Measurements from ENCODE around the gene COPG2.

COPG2 gene

GRCh38 chr7:130483031-130483430, 185.5 kb downstream of the COPG2 start:
- Histone ChIP-seq H3K79me2 (ENCODE audit: insufficient read depth, low read length) (peaks cover 15% of the 10 kb centered on the region), H3K4me2 (ENCODE audit: low read depth, low read length, poor library complexity, severe bottlenecking) (no peak overlapping the region), H3K4me1 (ENCODE audit: insufficient read depth, low read length, poor library complexity, severe bottlenecking) (peaks cover 21% of the 10 kb centered on the region), H4K20me1 (ENCODE audit: insufficient read depth, low read length, poor library complexity, severe bottlenecking) (no peaks in the 10 kb centered on the region), H3K9me3 (ENCODE audit: insufficient read depth, low read depth, low read length) (no peaks in the 10 kb centered on the region; the same call in 1 of the 2 replicates), H3K27me3 (ENCODE audit: insufficient read depth, low read length, poor library complexity, severe bottlenecking) (no peaks in the 10 kb centered on the region), H2AFZ (ENCODE audit: low read length) (no peak overlapping the region), H3K36me3 (ENCODE audit: insufficient read depth, low read length) (no peaks in the 10 kb centered on the region), H3K9me2 (replicated peaks; ENCODE audit: low read depth, low read length) (no peaks in the 10 kb centered on the region), H3K4me3 (ENCODE audit: low read length, poor library complexity, severe bottlenecking) (no peak overlapping the region), H3F3A (ENCODE audit: low read depth) (no peaks in the 10 kb centered on the region), H3K9ac (ENCODE audit: low read depth, low read length, poor library complexity, severe bottlenecking) (no peak overlapping the region)
- no peak for TF ChIP-seq CTCF (conservative IDR thresholded peaks at IDR 0.05; ENCODE audit: low read length)
- TF ChIP-seq EZH2phosphoT487 (IDR thresholded peaks at IDR 0.05; ENCODE audit: borderline replicate concordance) = no peak

- Histone ChIP-seq H3K36me3 (ENCODE audit: insufficient read depth, low read length) (no peaks in the 10 kb centered on the region), H3K4me2 (ENCODE audit: low read depth, low read length, poor library complexity, severe bottlenecking) (no peak overlapping the region), H3K4me1 (ENCODE audit: insufficient read depth, low read length, poor library complexity, severe bottlenecking) (peaks cover 12% of the 10 kb centered on the region), H3K79me2 (ENCODE audit: insufficient read depth, low read length) (peaks cover 6% of the 10 kb centered on the region), H3K9me3 (ENCODE audit: insufficient read depth, low read depth, low read length) (no peaks in the 10 kb centered on the region; the same call in 1 of the 2 replicates), H3K4me3 (ENCODE audit: low read length, poor library complexity, severe bottlenecking) (no peak overlapping the region), H3K9ac (ENCODE audit: low read depth, low read length, poor library complexity, severe bottlenecking) (no peak overlapping the region), H3K9me2 (replicated peaks; ENCODE audit: low read depth, low read length) (no peaks in the 10 kb centered on the region), H3F3A (ENCODE audit: low read depth) (no peaks in the 10 kb centered on the region), H2AFZ (ENCODE audit: low read length) (peak overlapping the region; percentile 53), H4K20me1 (ENCODE audit: insufficient read depth, low read length, poor library complexity, severe bottlenecking) (no peaks in the 10 kb centered on the region), H3K27me3 (ENCODE audit: insufficient read depth, low read length, poor library complexity, severe bottlenecking) (no peaks in the 10 kb centered on the region)
- TF ChIP-seq CTCF (conservative IDR thresholded peaks at IDR 0.05; ENCODE audit: low read length) (no peak), EZH2phosphoT487 (IDR thresholded peaks at IDR 0.05; ENCODE audit: borderline replicate concordance) (no peak)
Observed at GRCh38 chr7:130481898-130482297, 186.7 kb downstream of the COPG2 start.

GRCh38 chr7:130479716-130480400, 188.7 kb downstream of the COPG2 start:
- Histone ChIP-seq H3K9me2 (replicated peaks; ENCODE audit: low read depth, low read length) (no peaks in the 10 kb centered on the region), H3F3A (ENCODE audit: low read depth) (no peaks in the 10 kb centered on the region), H3K79me2 (ENCODE audit: insufficient read depth, low read length) (no peaks in the 10 kb centered on the region), H3K4me2 (ENCODE audit: low read depth, low read length, poor library complexity, severe bottlenecking) (no peak overlapping the region), H3K36me3 (ENCODE audit: insufficient read depth, low read length) (no peaks in the 10 kb centered on the region), H3K9me3 (ENCODE audit: insufficient read depth, low read depth, low read length) (no peaks in the 10 kb centered on the region; the same call in 1 of the 2 replicates), H3K27me3 (ENCODE audit: insufficient read depth, low read length, poor library complexity, severe bottlenecking) (no peaks in the 10 kb centered on the region), H3K4me3 (ENCODE audit: low read length, poor library complexity, severe bottlenecking) (no peak overlapping the region), H2AFZ (ENCODE audit: low read length) (no peak overlapping the region), H3K4me1 (ENCODE audit: insufficient read depth, low read length, poor library complexity, severe bottlenecking) (peaks cover 12% of the 10 kb centered on the region), H4K20me1 (ENCODE audit: insufficient read depth, low read length, poor library complexity, severe bottlenecking) (no peaks in the 10 kb centered on the region), H3K9ac (ENCODE audit: low read depth, low read length, poor library complexity, severe bottlenecking) (no peak overlapping the region)
- no peak for TF ChIP-seq EZH2phosphoT487 (IDR thresholded peaks at IDR 0.05; ENCODE audit: borderline replicate concordance)
- no peak for TF ChIP-seq CTCF (conservative IDR thresholded peaks at IDR 0.05; ENCODE audit: low read length)

All from Loucy (cell line).